ENCODE results near the gene GSTP1. TPM values are rescaled to one million over a fixed set of nuclear protein-coding genes. Genes with fewer than 3 reads are reported as not detected.

The GSTP1 gene
- total and polyA plus RNA-seq, 9 of the 15 experiments (the other 6 are each of a cell fraction or from before 2014, with no cell fraction given), result 592 to 2,150 (median 1,204) TPM

GRCh38 chr11:67613960-67614715 lies 30.5 kb downstream of the GSTP1 start (continued):
- TF ChIP-seq, protein P1, sequence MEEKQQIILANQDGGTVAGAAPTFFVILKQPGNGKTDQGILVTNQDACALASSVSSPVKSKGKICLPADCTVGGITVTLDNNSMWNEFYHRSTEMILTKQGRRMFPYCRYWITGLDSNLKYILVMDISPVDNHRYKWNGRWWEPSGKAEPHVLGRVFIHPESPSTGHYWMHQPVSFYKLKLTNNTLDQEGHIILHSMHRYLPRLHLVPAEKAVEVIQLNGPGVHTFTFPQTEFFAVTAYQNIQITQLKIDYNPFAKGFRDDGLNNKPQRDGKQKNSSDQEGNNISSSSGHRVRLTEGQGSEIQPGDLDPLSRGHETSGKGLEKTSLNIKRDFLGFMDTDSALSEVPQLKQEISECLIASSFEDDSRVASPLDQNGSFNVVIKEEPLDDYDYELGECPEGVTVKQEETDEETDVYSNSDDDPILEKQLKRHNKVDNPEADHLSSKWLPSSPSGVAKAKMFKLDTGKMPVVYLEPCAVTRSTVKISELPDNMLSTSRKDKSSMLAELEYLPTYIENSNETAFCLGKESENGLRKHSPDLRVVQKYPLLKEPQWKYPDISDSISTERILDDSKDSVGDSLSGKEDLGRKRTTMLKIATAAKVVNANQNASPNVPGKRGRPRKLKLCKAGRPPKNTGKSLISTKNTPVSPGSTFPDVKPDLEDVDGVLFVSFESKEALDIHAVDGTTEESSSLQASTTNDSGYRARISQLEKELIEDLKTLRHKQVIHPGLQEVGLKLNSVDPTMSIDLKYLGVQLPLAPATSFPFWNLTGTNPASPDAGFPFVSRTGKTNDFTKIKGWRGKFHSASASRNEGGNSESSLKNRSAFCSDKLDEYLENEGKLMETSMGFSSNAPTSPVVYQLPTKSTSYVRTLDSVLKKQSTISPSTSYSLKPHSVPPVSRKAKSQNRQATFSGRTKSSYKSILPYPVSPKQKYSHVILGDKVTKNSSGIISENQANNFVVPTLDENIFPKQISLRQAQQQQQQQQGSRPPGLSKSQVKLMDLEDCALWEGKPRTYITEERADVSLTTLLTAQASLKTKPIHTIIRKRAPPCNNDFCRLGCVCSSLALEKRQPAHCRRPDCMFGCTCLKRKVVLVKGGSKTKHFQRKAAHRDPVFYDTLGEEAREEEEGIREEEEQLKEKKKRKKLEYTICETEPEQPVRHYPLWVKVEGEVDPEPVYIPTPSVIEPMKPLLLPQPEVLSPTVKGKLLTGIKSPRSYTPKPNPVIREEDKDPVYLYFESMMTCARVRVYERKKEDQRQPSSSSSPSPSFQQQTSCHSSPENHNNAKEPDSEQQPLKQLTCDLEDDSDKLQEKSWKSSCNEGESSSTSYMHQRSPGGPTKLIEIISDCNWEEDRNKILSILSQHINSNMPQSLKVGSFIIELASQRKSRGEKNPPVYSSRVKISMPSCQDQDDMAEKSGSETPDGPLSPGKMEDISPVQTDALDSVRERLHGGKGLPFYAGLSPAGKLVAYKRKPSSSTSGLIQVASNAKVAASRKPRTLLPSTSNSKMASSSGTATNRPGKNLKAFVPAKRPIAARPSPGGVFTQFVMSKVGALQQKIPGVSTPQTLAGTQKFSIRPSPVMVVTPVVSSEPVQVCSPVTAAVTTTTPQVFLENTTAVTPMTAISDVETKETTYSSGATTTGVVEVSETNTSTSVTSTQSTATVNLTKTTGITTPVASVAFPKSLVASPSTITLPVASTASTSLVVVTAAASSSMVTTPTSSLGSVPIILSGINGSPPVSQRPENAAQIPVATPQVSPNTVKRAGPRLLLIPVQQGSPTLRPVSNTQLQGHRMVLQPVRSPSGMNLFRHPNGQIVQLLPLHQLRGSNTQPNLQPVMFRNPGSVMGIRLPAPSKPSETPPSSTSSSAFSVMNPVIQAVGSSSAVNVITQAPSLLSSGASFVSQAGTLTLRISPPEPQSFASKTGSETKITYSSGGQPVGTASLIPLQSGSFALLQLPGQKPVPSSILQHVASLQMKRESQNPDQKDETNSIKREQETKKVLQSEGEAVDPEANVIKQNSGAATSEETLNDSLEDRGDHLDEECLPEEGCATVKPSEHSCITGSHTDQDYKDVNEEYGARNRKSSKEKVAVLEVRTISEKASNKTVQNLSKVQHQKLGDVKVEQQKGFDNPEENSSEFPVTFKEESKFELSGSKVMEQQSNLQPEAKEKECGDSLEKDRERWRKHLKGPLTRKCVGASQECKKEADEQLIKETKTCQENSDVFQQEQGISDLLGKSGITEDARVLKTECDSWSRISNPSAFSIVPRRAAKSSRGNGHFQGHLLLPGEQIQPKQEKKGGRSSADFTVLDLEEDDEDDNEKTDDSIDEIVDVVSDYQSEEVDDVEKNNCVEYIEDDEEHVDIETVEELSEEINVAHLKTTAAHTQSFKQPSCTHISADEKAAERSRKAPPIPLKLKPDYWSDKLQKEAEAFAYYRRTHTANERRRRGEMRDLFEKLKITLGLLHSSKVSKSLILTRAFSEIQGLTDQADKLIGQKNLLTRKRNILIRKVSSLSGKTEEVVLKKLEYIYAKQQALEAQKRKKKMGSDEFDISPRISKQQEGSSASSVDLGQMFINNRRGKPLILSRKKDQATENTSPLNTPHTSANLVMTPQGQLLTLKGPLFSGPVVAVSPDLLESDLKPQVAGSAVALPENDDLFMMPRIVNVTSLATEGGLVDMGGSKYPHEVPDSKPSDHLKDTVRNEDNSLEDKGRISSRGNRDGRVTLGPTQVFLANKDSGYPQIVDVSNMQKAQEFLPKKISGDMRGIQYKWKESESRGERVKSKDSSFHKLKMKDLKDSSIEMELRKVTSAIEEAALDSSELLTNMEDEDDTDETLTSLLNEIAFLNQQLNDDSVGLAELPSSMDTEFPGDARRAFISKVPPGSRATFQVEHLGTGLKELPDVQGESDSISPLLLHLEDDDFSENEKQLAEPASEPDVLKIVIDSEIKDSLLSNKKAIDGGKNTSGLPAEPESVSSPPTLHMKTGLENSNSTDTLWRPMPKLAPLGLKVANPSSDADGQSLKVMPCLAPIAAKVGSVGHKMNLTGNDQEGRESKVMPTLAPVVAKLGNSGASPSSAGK (IDR thresholded peaks at IDR 0.05), result no peak
- no peak for TF ChIP-seq SP2 (IDR thresholded peaks at IDR 0.05; ENCODE audit: extremely low read depth, low read depth, low read length, poor library complexity, severe bottlenecking)
- TF ChIP-seq, protein P2, sequence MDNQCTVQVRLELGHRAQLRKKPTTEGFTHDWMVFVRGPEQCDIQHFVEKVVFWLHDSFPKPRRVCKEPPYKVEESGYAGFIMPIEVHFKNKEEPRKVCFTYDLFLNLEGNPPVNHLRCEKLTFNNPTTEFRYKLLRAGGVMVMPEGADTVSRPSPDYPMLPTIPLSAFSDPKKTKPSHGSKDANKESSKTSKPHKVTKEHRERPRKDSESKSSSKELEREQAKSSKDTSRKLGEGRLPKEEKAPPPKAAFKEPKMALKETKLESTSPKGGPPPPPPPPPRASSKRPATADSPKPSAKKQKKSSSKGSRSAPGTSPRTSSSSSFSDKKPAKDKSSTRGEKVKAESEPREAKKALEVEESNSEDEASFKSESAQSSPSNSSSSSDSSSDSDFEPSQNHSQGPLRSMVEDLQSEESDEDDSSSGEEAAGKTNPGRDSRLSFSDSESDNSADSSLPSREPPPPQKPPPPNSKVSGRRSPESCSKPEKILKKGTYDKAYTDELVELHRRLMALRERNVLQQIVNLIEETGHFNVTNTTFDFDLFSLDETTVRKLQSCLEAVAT (IDR thresholded peaks at IDR 0.05), result peak in 1 of 2 experiments; percentile 48; a peak in 1 of 4 replicates
- no peak for TF ChIP-seq KAT8 (IDR thresholded peaks at IDR 0.05; ENCODE audit: low read depth)
- TF ChIP-seq HDGF (IDR thresholded peaks at IDR 0.05), result no peak
- TF ChIP-seq, protein P3, sequence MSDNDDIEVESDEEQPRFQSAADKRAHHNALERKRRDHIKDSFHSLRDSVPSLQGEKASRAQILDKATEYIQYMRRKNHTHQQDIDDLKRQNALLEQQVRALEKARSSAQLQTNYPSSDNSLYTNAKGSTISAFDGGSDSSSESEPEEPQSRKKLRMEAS (CRISPR knock-in tag; IDR thresholded peaks at IDR 0.05), result 0 out of 2 replicates have a peak, but pooled peaks have one; percentile 35
- TF ChIP-seq NFE2L1 (tag; IDR thresholded peaks at IDR 0.05; ENCODE audit: borderline replicate concordance, low read depth), result no peak
- TF ChIP-seq HMG20A (CRISPR knock-in tag; conservative IDR thresholded peaks at IDR 0.05), result no peak
- TF ChIP-seq ZEB2 (IDR thresholded peaks at IDR 0.05), result no peak
- TF ChIP-seq ZNF133 (CRISPR knock-in tag; IDR thresholded peaks at IDR 0.05), result no peak
- no peak for TF ChIP-seq ETV6 (IDR thresholded peaks at IDR 0.05; ENCODE audit: borderline replicate concordance in 1 of 2, low read depth in 2 of 2, low read length in 1 of 2)
- TF ChIP-seq ETV6 (CRISPR knock-in tag; IDR thresholded peaks at IDR 0.05; ENCODE audit: borderline replicate concordance), result no peak
- no peak for TF ChIP-seq SNIP1 (IDR thresholded peaks at IDR 0.05; ENCODE audit: low read depth)
- TF ChIP-seq PKNOX1 (IDR thresholded peaks at IDR 0.05), result no peak
